Measurements from ENCODE around the gene TIMM22. TPM values are rescaled to one million over a fixed set of nuclear protein-coding genes. Genes with fewer than 3 reads are reported as not detected.

TIMM22 gene
- total RNA-seq, 1 experiment from 2014 or later = 11.6 TPM

DNA sequence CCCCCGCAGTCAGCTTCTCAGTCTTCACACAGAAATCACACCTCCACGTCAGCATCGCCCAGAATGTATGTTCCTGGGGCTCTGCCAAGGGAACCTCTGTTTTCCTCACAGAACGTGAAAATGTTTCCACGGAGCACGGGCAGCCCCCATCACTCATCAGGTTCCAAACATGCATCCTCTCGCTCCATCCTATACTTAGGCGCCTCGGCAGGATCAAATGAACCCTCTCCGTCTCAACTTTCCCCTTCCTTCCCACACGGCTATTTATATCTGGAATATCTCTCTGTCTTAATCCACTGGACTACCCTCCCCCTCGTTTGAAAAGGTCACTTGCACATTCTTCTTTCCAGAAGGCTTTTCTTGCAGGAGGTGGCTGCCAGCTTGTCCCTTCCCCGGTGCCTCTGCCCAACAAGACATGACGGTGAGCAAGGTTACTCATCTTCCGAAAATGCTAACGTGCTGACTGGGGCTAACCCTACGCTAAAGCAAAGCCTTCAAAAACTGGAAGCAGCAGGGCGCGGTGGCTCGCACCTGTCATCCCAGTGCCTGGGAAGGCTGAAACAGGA, 39.0 kb upstream of the TIMM22 start:
- Histone ChIP-seq H3K79me2 (ENCODE audit: low read depth) (no peaks in the 10 kb centered on the region; the same call in 1 of the 2 replicates), H4K20me1 (ENCODE audit: insufficient read depth) (0 out of 2 replicates have a peak, but pooled peaks cover 16% of the 10 kb centered on the region), H3K4me1 (replicated peaks; ENCODE audit: insufficient read depth) (peaks cover 14% of the 10 kb centered on the region), H3K4me2 (no peak overlapping the region), H3K9me3 (ENCODE audit: insufficient read depth, low read depth) (no peaks in the 10 kb centered on the region), H3F3A (ENCODE audit: insufficient read depth, low read depth) (peaks cover 51% of the 10 kb centered on the region), H3K27ac (no peak overlapping the region), H3K36me3 (ENCODE audit: low read depth) (no peaks in the 10 kb centered on the region), H3K9me2 (ENCODE audit: insufficient read depth) (no peaks in the 10 kb centered on the region), H2AFZ (no peak overlapping the region), H3K27me3 (ENCODE audit: insufficient read depth, low read depth) (no peaks in the 10 kb centered on the region), H3K4me3 (no peak overlapping the region)
- ChIA-PET POLR2A (ENCODE audit: unreplicated experiment) (no interaction called here), CTCF (interaction anchor here (0.6 kb wide), 1 partner anchor 127 kb away, joined by 9 read pairs; no protein-coding TSS in a partner anchor)
- no TSS peak for BruUV-seq (replicated peaks)
- TF ChIP-seq EZH2 (IDR thresholded peaks at IDR 0.05; ENCODE audit: low read depth) = no peak
- TF ChIP-seq, protein P1, sequence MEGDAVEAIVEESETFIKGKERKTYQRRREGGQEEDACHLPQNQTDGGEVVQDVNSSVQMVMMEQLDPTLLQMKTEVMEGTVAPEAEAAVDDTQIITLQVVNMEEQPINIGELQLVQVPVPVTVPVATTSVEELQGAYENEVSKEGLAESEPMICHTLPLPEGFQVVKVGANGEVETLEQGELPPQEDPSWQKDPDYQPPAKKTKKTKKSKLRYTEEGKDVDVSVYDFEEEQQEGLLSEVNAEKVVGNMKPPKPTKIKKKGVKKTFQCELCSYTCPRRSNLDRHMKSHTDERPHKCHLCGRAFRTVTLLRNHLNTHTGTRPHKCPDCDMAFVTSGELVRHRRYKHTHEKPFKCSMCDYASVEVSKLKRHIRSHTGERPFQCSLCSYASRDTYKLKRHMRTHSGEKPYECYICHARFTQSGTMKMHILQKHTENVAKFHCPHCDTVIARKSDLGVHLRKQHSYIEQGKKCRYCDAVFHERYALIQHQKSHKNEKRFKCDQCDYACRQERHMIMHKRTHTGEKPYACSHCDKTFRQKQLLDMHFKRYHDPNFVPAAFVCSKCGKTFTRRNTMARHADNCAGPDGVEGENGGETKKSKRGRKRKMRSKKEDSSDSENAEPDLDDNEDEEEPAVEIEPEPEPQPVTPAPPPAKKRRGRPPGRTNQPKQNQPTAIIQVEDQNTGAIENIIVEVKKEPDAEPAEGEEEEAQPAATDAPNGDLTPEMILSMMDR (conservative IDR thresholded peaks at IDR 0.05) = no peak
- intact Hi-C loops (cut with micrococcal nuclease; ENCODE audit: unreplicated experiment) = loop anchor here (2.0 kb wide), 1 partner anchor 15 kb away; no protein-coding TSS in a partner anchor
- no peak for DNase-seq

DNA sequence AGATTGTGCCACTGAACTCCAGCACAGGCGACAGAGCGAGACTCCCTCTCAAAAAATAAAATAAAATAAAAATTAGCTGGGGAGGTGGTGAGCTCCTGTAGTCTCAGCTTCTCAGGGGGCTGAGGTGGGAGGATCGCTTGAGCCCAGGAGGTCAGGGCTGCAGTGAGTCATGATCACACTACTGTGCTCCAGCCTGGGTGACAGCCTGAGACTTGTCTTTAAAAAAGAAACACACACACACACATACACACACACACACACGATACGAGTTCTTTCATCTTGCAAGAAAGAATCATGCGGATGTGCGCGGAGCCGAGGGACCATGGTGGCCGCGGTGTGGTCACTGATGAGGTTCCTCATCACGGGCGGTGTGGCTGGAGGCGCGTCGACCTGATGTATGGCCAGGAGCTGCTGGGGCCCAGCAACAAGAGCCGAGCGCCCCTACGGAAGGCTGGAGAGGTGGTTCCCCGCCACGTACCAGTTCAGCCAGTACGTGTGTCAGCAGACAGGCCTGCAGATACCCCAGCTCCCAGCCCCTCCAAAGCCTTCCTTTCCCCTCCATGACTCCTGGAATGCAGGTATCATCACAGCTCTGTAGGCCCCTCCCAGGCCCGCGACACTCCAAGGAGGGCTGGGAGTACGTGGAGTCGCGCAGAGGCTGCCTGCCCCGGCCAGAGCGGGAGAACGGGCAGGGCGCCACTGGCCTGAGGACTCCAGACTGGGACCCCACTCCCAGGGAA, 38.0 kb upstream of the TIMM22 start:
- Histone ChIP-seq H3F3A (ENCODE audit: insufficient read depth, low read depth) (peaks cover 42% of the 10 kb centered on the region), H3K9me2 (ENCODE audit: insufficient read depth) (no peaks in the 10 kb centered on the region), H3K4me1 (replicated peaks; ENCODE audit: insufficient read depth) (peaks cover 14% of the 10 kb centered on the region), H3K4me3 (no peak overlapping the region), H3K9me3 (ENCODE audit: insufficient read depth, low read depth) (no peaks in the 10 kb centered on the region), H3K27ac (no peak overlapping the region), H3K27me3 (ENCODE audit: insufficient read depth, low read depth) (no peaks in the 10 kb centered on the region), H2AFZ (no peak overlapping the region), H4K20me1 (ENCODE audit: insufficient read depth) (0 out of 2 replicates have a peak, but pooled peaks cover 16% of the 10 kb centered on the region), H3K4me2 (no peak overlapping the region), H3K36me3 (ENCODE audit: low read depth) (no peaks in the 10 kb centered on the region), H3K79me2 (ENCODE audit: low read depth) (peaks cover 4% of the 10 kb centered on the region; the same call in 1 of the 2 replicates)
- intact Hi-C loops (cut with micrococcal nuclease; ENCODE audit: unreplicated experiment) = no loop called here
- BruUV-seq (replicated peaks) = no TSS peak
- TF ChIP-seq, protein P1 (conservative IDR thresholded peaks at IDR 0.05) = no peak
- no peak for TF ChIP-seq EZH2 (IDR thresholded peaks at IDR 0.05; ENCODE audit: low read depth)
- POLR2A ChIA-PET (ENCODE audit: unreplicated experiment) = interaction anchor here (0.7 kb wide), 1 partner anchor 177 kb away, joined by 4 read pairs; no protein-coding TSS in a partner anchor
- CTCF ChIA-PET = interaction anchor here (0.7 kb wide), 1 partner anchor 15 kb away, joined by 5 read pairs; no protein-coding TSS in a partner anchor
- DNase-seq = no peak

DNA sequence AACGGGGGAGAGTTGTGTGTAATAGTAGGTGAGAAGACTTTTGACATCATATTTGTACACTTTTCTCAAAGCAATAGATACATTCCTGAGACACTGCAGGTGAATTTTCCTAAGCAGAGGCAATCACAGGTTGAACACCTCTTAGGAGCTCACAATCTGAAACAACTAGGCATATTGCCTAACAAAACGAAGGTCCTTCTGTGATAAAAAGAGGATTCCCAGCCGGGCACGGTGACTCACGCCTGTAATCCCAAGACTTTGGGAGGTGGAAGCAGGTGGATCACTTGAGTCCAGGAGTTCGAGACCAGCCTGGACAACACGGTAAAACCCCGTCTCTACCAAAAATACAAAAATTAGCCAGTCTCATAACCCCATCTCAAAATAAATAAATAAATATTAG, 34.8 kb upstream of the TIMM22 start:
- no peaks in the 10 kb centered on the region for H3K9me2 ChIP-seq (ENCODE audit: insufficient read depth)
- peaks cover 4% of the 10 kb centered on the region; the same call in 1 of the 2 replicates for H3K79me2 ChIP-seq (ENCODE audit: low read depth)
- ChIA-PET POLR2A (ENCODE audit: unreplicated experiment) (interaction anchor here (0.6 kb wide), 1 partner anchor 205 kb away, joined by 4 read pairs; no protein-coding TSS in a partner anchor), CTCF (interaction anchor here (0.6 kb wide), 1 partner anchor 82 kb away, joined by 3 read pairs; no protein-coding TSS in a partner anchor)
- peaks cover 11% of the 10 kb centered on the region; the same call in 1 of the 2 replicates for H4K20me1 ChIP-seq (ENCODE audit: insufficient read depth)
- H2AFZ ChIP-seq = no peak overlapping the region
- TF ChIP-seq, protein P1 (conservative IDR thresholded peaks at IDR 0.05) = no peak
- no peak for TF ChIP-seq EZH2 (IDR thresholded peaks at IDR 0.05; ENCODE audit: low read depth)
- no peak overlapping the region for H3K4me3 ChIP-seq
- DNase-seq = no peak
- no peaks in the 10 kb centered on the region for H3K9me3 ChIP-seq (ENCODE audit: insufficient read depth, low read depth)
- no peak overlapping the region for H3K4me2 ChIP-seq
- no peaks in the 10 kb centered on the region for H3K36me3 ChIP-seq (ENCODE audit: low read depth)
- H3K4me1 ChIP-seq (replicated peaks; ENCODE audit: insufficient read depth) = peaks cover 2% of the 10 kb centered on the region; the same call in 1 of the 2 replicates
- no TSS peak for BruUV-seq (replicated peaks)
- no peaks in the 10 kb centered on the region for H3K27me3 ChIP-seq (ENCODE audit: insufficient read depth, low read depth)
- H3K27ac ChIP-seq = no peak overlapping the region
- intact Hi-C loops (cut with micrococcal nuclease; ENCODE audit: unreplicated experiment) = no loop called here
- H3F3A ChIP-seq (ENCODE audit: insufficient read depth, low read depth) = peaks cover 38% of the 10 kb centered on the region; the same call in 1 of the 2 replicates

Measured in PC-9 (cell line).